Measurements from ENCODE around the gene TMCO5A.

GRCh38 chr15:37951999-37952398 lies 17.6 kb downstream of the TMCO5A start:
- TF ChIP-seq CTCF (IDR thresholded peaks at IDR 0.05) = no peak
- no peak for TF ChIP-seq POLR2A (IDR thresholded peaks at IDR 0.05)
